ENCODE measurements around the gene GFER.

GRCh38 chr16:1938316-1938715, 45.7 kb upstream of the GFER start:
- no peak for TF ChIP-seq POLR2AphosphoS5 (IDR thresholded peaks at IDR 0.05; ENCODE audit: low read depth, low read length)
- TF ChIP-seq POLR2A (IDR thresholded peaks at IDR 0.05; ENCODE audit: low read depth, low read length): no peak
- no peak for TF ChIP-seq TAF1 (IDR thresholded peaks at IDR 0.05; ENCODE audit: low read depth, low read length)
- no peak for TF ChIP-seq POU2F2 (IDR thresholded peaks at IDR 0.05; ENCODE audit: low read depth, low read length)
- TF ChIP-seq SPI1 (IDR thresholded peaks at IDR 0.05; ENCODE audit: low read depth, low read length): no peak
- TF ChIP-seq PAX5 (IDR thresholded peaks at IDR 0.05; ENCODE audit: insufficient read depth, low read length, severe bottlenecking): no peak
